ENCODE measurements around the gene LRRC39.

LRRC39 gene

DNA sequence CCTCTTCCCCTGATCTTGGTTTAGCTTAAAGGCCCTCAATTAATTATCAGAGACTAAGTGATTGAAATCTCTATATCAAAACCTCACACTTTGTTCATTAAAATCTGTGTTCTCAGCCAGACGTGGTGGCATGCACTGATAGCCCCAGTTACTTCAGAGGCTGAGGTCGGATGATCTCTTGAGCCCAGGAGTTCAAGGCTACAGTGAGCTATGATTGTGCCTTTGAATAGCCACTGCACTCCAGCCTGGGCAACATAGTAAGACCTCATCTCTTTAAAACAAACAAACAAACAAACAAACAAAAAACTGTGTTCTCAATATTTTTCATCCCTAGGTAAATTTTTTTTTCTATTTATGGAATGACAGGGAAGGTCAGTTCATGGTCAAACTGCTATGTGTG lies 26.4 kb downstream of the LRRC39 start:
- no peak for DNase-seq (ENCODE audit: low read depth in 2 of 2)
- no peak for TF ChIP-seq CTCF (IDR thresholded peaks at IDR 0.05; ENCODE audit: low read depth, low read length)
- no peak overlapping the region for H3K4me3 ChIP-seq (replicated peaks in 1 of 2; ENCODE audit: low read depth in 2 of 2, low read length in 2 of 2)

DNA sequence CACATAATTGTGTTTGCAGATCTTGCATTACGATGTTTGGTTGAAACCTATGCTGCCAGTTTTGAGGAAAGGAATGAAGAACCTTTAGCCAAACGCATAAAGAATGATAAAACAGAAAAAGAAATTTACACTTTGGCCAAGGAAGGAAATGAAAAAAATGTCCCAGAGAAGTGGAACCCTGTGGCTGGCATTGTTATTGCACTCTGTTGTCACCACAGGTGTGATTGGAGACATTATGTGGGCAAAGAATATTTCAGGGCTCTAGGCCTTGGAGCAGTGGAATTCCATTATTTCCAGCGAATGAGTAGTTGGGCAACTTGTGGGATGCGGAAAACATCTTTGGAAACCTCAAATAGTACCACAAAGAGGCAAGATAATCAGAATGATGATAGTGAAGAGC lies 30.2 kb downstream of the LRRC39 start:
- DNase-seq (ENCODE audit: low read depth in 2 of 2), result no peak
- no peak overlapping the region for H3K4me3 ChIP-seq (replicated peaks in 1 of 2; ENCODE audit: low read depth in 2 of 2, low read length in 2 of 2)
- TF ChIP-seq CTCF (IDR thresholded peaks at IDR 0.05; ENCODE audit: low read depth, low read length), result no peak

- no peak overlapping the region for H3K4me3 ChIP-seq (replicated peaks in 1 of 2; ENCODE audit: low read depth in 2 of 2, low read length in 2 of 2)
- no peak for TF ChIP-seq CTCF (IDR thresholded peaks at IDR 0.05; ENCODE audit: low read depth, low read length)
- no peak for DNase-seq (ENCODE audit: low read depth in 2 of 2)
Measured at GRCh38 chr1:100146958-100147357, 31.1 kb downstream of the LRRC39 start.

DNA sequence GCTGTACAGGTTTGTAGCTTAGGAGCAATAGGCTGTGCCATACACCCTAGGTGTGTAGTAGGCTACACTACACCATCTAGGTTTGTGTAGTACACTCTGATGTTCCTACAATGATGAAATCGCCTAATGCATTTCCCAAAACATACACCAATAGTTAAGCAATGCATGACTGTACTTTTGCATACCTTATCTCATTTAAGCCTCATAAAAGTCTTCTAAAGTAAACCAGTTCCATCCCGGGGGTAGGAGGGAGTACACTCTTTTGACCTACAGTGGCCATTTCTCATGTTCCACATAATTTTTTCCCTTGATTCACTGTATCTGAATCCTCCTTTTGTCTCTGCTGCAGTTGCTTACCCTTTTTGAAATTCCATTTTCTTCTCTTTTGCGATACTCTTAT lies 32.9 kb downstream of the LRRC39 start:
- no peak overlapping the region for H3K4me3 ChIP-seq (replicated peaks in 1 of 2; ENCODE audit: low read depth in 2 of 2, low read length in 2 of 2)
- DNase-seq (ENCODE audit: low read depth in 2 of 2), result no peak
- no peak for TF ChIP-seq CTCF (IDR thresholded peaks at IDR 0.05; ENCODE audit: low read depth, low read length)

DNA sequence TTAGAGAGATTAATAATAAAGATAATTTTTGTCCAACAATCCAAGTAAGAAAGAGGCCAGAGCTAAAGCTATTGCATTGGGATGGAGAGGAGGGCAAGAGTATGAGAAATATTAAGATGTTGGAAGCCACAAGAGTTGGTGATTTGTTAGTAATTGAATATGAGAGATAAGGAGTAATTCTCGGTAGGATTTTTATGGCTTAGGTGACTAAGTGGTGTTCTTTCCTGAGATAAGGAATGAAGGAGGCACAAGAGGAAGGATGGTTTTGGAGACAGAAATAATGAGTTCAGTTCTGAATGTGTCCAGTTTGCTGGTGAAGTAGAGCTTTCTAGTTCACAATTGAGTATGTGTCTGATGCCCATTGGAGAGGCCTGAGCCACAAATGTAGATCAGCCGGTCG lies 35.7 kb downstream of the LRRC39 start:
- TF ChIP-seq CTCF (IDR thresholded peaks at IDR 0.05; ENCODE audit: low read depth, low read length), result no peak
- H3K4me3 ChIP-seq (replicated peaks in 1 of 2; ENCODE audit: low read depth in 2 of 2, low read length in 2 of 2), result no peak overlapping the region
- DNase-seq (ENCODE audit: low read depth in 2 of 2), result no peak

DNA sequence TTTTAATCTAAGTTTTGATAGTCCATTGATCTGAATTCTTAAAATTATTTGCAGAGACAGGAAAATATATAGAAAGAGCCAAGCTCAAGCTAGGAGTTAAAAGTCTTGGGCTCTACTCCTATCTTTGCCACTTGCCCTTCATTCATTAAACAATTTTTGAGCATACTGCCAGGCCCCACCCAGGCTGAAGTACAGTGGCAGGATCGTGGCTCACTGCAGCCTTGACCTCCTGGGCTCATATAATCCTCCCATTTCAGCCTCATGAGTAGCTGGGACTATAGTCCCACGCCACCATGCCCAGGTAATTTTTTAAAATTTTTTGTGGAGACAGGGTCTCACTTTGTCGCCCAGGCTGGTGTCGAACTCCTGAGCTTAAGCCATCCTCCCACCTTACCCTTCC lies 36.9 kb downstream of the LRRC39 start:
- TF ChIP-seq CTCF (IDR thresholded peaks at IDR 0.05; ENCODE audit: low read depth, low read length), result no peak
- DNase-seq (ENCODE audit: low read depth in 2 of 2), result no peak

DNA sequence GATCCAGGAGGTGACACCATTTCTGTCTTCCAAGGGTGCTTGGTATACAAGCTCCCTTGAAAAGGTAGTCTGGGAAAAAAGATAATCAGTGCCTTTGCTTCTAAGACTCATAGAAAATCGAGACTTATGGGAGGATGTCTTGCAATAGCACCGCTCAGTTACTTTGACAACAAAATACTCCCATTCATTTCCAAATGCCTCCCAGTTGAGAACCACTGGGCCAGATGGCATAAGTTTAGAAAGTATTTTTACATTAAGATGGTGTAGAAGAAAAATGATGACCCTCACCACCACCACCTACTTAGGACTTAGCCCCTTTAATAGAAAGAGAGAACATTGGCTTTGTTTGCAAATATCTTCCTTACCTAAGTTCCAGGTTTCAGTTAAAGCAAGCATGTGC lies 40.5 kb downstream of the LRRC39 start:
- no peak overlapping the region for H3K4me3 ChIP-seq (replicated peaks in 1 of 2; ENCODE audit: low read depth in 2 of 2, low read length in 2 of 2)
- DNase-seq (ENCODE audit: low read depth in 2 of 2), result no peak
- TF ChIP-seq CTCF (IDR thresholded peaks at IDR 0.05; ENCODE audit: low read depth, low read length), result no peak

More for the DNA sequence above, 36.9 kb downstream of the LRRC39 start:
- no peak overlapping the region for H3K4me3 ChIP-seq (replicated peaks in 1 of 2; ENCODE audit: low read depth in 2 of 2, low read length in 2 of 2)
